Neural cell (in vitro differentiated cells): ENCODE data around the gene MCTP2.

Experiments used
- EZH2 ChIP-seq: fragments of 200-600, 300-800 bp; shearing (Covaris generic), sonication (generic); IDR thresholded peaks from 2 replicates; pipeline ENCODE4 v1.6.1; 2014; ENCODE audit warnings: antibody characterized with exemption, low read length, borderline replicate concordance, mild to moderate bottlenecking; ENCODE audit not compliant: insufficient read depth, poor library complexity, severe bottlenecking
- POLR2AphosphoS5 ChIP-seq: IDR thresholded peaks from 2 replicates; pipeline ENCODE4 v1.6.1; 2012
- TF ChIP-seq, protein P1 (sequence below): fragments of 450-650 bp; IDR thresholded peaks from 2 replicates; pipeline ENCODE4 v1.5.1; 2014; ENCODE audit warnings: antibody characterized with exemption, mild to moderate bottlenecking, moderate library complexity; ENCODE audit not compliant: poor library complexity, severe bottlenecking

GRCh38 chr15:94379986-94380385 is 148.6 kb downstream of the MCTP2 start:
- TF ChIP-seq, protein P1, sequence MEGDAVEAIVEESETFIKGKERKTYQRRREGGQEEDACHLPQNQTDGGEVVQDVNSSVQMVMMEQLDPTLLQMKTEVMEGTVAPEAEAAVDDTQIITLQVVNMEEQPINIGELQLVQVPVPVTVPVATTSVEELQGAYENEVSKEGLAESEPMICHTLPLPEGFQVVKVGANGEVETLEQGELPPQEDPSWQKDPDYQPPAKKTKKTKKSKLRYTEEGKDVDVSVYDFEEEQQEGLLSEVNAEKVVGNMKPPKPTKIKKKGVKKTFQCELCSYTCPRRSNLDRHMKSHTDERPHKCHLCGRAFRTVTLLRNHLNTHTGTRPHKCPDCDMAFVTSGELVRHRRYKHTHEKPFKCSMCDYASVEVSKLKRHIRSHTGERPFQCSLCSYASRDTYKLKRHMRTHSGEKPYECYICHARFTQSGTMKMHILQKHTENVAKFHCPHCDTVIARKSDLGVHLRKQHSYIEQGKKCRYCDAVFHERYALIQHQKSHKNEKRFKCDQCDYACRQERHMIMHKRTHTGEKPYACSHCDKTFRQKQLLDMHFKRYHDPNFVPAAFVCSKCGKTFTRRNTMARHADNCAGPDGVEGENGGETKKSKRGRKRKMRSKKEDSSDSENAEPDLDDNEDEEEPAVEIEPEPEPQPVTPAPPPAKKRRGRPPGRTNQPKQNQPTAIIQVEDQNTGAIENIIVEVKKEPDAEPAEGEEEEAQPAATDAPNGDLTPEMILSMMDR: no peak
- TF ChIP-seq POLR2AphosphoS5 (no peak), EZH2 (no peak)
